K562 (cell line): Measurements from ENCODE around the gene TRPM2. TPM values are rescaled to one million over a fixed set of nuclear protein-coding genes. Genes with fewer than 3 reads are reported as not detected.

Experiments
- ATAC-seq: fragments of 200-7000 bp; cut with Tn5 transposase; 3 replicates; pipeline ENCODE4 v1.9.1; 2020; ENCODE audit warnings: moderate library complexity
- BruUV-seq: library from RNA; stranded (reverse); fragments of 400-500 nt; replicated peaks from 2 replicates; lab custom pipeline; 2021; lab: Mats Ljungman, UMichigan
- CTCF ChIA-PET: fragments of 300-600 bp; formaldehyde crosslinking; extraction: SDS; loops from one replicate; lab custom pipeline; 2021; ENCODE audit warnings: low intra/inter-chr PET ratio; lab: Yijun Ruan, JAX
- POLR2A ChIA-PET: fragments of 300-600, 350-650 bp; sonication (Branson Sonifier 250); formaldehyde crosslinking; extraction: SDS; loops from one replicate; lab custom pipeline; 2021; ENCODE audit warnings: antibody characterized with exemption, inconsistent platforms; lab: Yijun Ruan, JAX
- DNase-seq, 4 experiments: peaks; one replicate each; pipeline versions ENCODE4 v3.0.0 to v3.0.0-alpha.2; 2011 to 2018; ENCODE audit warnings: low spot score in 3 of 4, mixed read lengths in 3 of 4; ENCODE audit errors: extremely low read depth in 1 of 4
- FAIRE-seq: peaks from 2 replicates; lab custom pipeline; 2011; peaks lifted over from hg19 to GRCh38; lab: Jason Lieb, UNC
- H2AFZ ChIP-seq: 2 replicates; pipeline ENCODE4 v1.6.0; 2011; ENCODE audit warnings: low read depth, low read length, control low read depth, inconsistent platforms
- H3K27ac ChIP-seq: fragments of 200-600 bp; 3 replicates; pipeline ENCODE4 v1.8.0; 2011; ENCODE audit warnings: low read depth, mild to moderate bottlenecking, control low read depth, inconsistent platforms, low read length, moderate library complexity, mixed read lengths; ENCODE audit errors: extremely low read depth
- H3K27me3 ChIP-seq, 2 experiments: fragments of 300-600 bp in 1 of 2; 2 replicates in 1 of 2; 3 replicates in 1 of 2; pipeline versions ENCODE4 v1.6.0 to v1.8.0; 2011; ENCODE audit warnings: inconsistent platforms in 2 of 2, low read length in 2 of 2, mild to moderate bottlenecking in 1 of 2, mixed read lengths in 1 of 2, moderate library complexity in 1 of 2; ENCODE audit not compliant: control insufficient read depth in 2 of 2, insufficient read depth in 2 of 2
- H3K36me3 ChIP-seq: fragments of 300-600 bp; 3 replicates; pipeline ENCODE4 v1.8.0; 2011; ENCODE audit warnings: mild to moderate bottlenecking, low read length, inconsistent platforms; ENCODE audit not compliant: control insufficient read depth, insufficient read depth
- H3K4me1 ChIP-seq, 2 experiments: fragments of 200-600 bp in 1 of 2; replicated peaks in 1 of 2; 2 replicates in 1 of 2; 3 replicates in 1 of 2; pipeline versions ENCODE4 v1.5.1 to v1.8.0; 2011; ENCODE audit warnings: inconsistent platforms in 2 of 2, low read length in 2 of 2, mild to moderate bottlenecking in 1 of 2, mixed read lengths in 1 of 2, moderate library complexity in 1 of 2; ENCODE audit not compliant: control insufficient read depth in 2 of 2, insufficient read depth in 2 of 2
- H3K4me2 ChIP-seq: 2 replicates; pipeline ENCODE4 v1.6.1; 2011; ENCODE audit warnings: low read length, control low read depth, inconsistent platforms, mixed read lengths; ENCODE audit not compliant: insufficient read depth
- H3K4me3 ChIP-seq: fragments of 200-600 bp; sonication (generic), shearing (Covaris generic); 2 replicates; pipeline ENCODE4 v1.5.1; 2016; ENCODE audit warnings: control low read depth, inconsistent platforms
- H3K79me2 ChIP-seq: fragments of 200-600 bp; 3 replicates; pipeline ENCODE4 v1.8.0; 2011; ENCODE audit warnings: low read length, inconsistent platforms; ENCODE audit not compliant: control insufficient read depth, insufficient read depth
- H3K9ac ChIP-seq, 2 experiments: 2 replicates each; pipeline versions ENCODE4 v1.6.0 to v1.6.1; 2011; ENCODE audit warnings: low read depth in 2 of 2, low read length in 2 of 2, control low read depth in 1 of 2, inconsistent platforms in 1 of 2, mild to moderate bottlenecking in 1 of 2, mixed read lengths in 1 of 2; ENCODE audit not compliant: insufficient read depth in 1 of 2
- H3K9me1 ChIP-seq: one replicate; pipeline ENCODE4 v1.6.0; 2011; ENCODE audit warnings: inconsistent platforms, mild to moderate bottlenecking, low read length, moderate library complexity; ENCODE audit not compliant: control insufficient read depth, insufficient read depth
- H3K9me3 ChIP-seq: replicated peaks from 2 replicates; pipeline ENCODE4 v1.5.1; 2011; ENCODE audit warnings: low read depth, low read length, inconsistent platforms; ENCODE audit not compliant: control insufficient read depth, insufficient read depth
- H4K20me1 ChIP-seq: replicated peaks from 2 replicates; pipeline ENCODE4 v1.6.1; 2011; ENCODE audit warnings: low read length, inconsistent platforms, mixed read lengths; ENCODE audit not compliant: control insufficient read depth, insufficient read depth
- ARID3B ChIP-seq: fragments of 250-450 bp; sonication (Bioruptor Pico); IDR thresholded peaks from 2 replicates; pipeline ENCODE4 v1.4.0; 2020; ENCODE audit warnings: borderline replicate concordance
- CHD2 ChIP-seq: IDR thresholded peaks from 2 replicates; pipeline ENCODE4 v1.6.1; 2011; ENCODE audit warnings: low read depth, low read length
- FOXA1 ChIP-seq: fragments of 450-650 bp; IDR thresholded peaks from 2 replicates; pipeline ENCODE4 v1.6.1; 2016; ENCODE audit warnings: mild to moderate bottlenecking, borderline replicate concordance
- FOXP1 ChIP-seq: sonication (generic); formaldehyde crosslinking; IDR thresholded peaks from 2 replicates; pipeline ENCODE4 v1.8.0; 2022; ENCODE audit warnings: mild to moderate bottlenecking, missing genetic modification reagents
- GTF2E2 ChIP-seq: fragments of 200-800 bp; sonication (Bioruptor generic); IDR thresholded peaks from 2 replicates; pipeline ENCODE4 v1.6.1; 2016; ENCODE audit warnings: missing genetic modification characterization, missing compliant biosample characterization
- JUN ChIP-seq, 2 experiments: sonication (generic) in 1 of 2; formaldehyde crosslinking in 1 of 2; IDR thresholded peaks; 2 replicates each; pipeline versions ENCODE4 v1.6.1 to v1.8.0; 2012 to 2022; ENCODE audit warnings: borderline replicate concordance in 2 of 2, mild to moderate bottlenecking in 2 of 2, improper control_type of control experiment in 1 of 2, low read depth in 1 of 2, low read length in 1 of 2, missing genetic modification reagents in 1 of 2
- MTA2 ChIP-seq: fragments of 450-650 bp; IDR thresholded peaks from 2 replicates; pipeline ENCODE4 v1.6.1; 2016; ENCODE audit warnings: low read depth
- TFAP4 ChIP-seq: sonication (generic); formaldehyde crosslinking; IDR thresholded peaks from 2 replicates; pipeline ENCODE4 v1.8.0; 2022; ENCODE audit warnings: missing genetic modification reagents, mild to moderate bottlenecking, moderate library complexity, borderline replicate concordance
- TOE1 ChIP-seq, 2 experiments: fragments of 450-650 bp in 1 of 2; sonication (generic) in 1 of 2; formaldehyde crosslinking in 1 of 2; IDR thresholded peaks; 2 replicates each; pipeline versions ENCODE4 v1.7.1 to v1.8.0; 2016 to 2022; ENCODE audit warnings: borderline replicate concordance in 2 of 2, mild to moderate bottlenecking in 2 of 2, antibody characterized with exemption in 1 of 2, inconsistent platforms in 1 of 2, low read depth in 1 of 2, missing genetic modification reagents in 1 of 2, moderate library complexity in 1 of 2
- ZNF12 ChIP-seq: sonication (generic); formaldehyde crosslinking; IDR thresholded peaks from 2 replicates; pipeline ENCODE4 v1.4.0; 2020; ENCODE audit warnings: mild to moderate bottlenecking, missing genetic modification reagents
- ZNF197 ChIP-seq: fragments of 200-800 bp; sonication (Bioruptor generic); IDR thresholded peaks from 2 replicates; pipeline ENCODE4 v1.6.1; 2016; ENCODE audit warnings: low read depth, missing genetic modification characterization, missing compliant biosample characterization
- WGBS: fragments of 100-300 bp; shearing (Covaris generic); methylation state at CpG from one replicate; pipeline ENCODE4 v1.1.6; 2016; ENCODE audit warnings: low coverage, mixed read lengths; ENCODE audit not compliant: insufficient coverage; ENCODE audit errors: missing lambda C conversion rate; 5-methylcytosine and 5-hydroxymethylcytosine counted together
- in situ Hi-C: fragments of 300-500 bp; cut with MboI; formaldehyde crosslinking; loops from 4 replicates; pipeline ENCODE4 v1.15.0; 2018; ENCODE audit warnings: inconsistent platforms, mixed read lengths
- intact Hi-C: fragments of 100-400 bp; cut with micrococcal nuclease; formaldehyde crosslinking; loops from 2 replicates; pipeline ENCODE4 v1.14.2; 2022
- polyA plus RNA-seq, 8 experiments: library from polyadenylated mRNA; depleted of rRNA in 4 of 8; stranded (reverse) in 5 of 8; unstranded in 3 of 8; fragments of >200 nt; fragmentation: Nextera tagmentation in 2 of 8; fragmentation: Illumina TruSeq in 1 of 8; extraction: Ambion mirVana in 2 of 8; extraction: Trizol in 1 of 8; gene quantifications; 2 replicates each; pipeline versions ENCODE4 v1.2.1 to v1.2.3, GENCODE V29; 2011 to 2014; ENCODE audit warnings: inconsistent platforms in 1 of 8, missing spikeins in 1 of 8
- total RNA-seq, 7 experiments: library from RNA; depleted of rRNA in 6 of 7; stranded (reverse); fragments of >200 nt in 6 of 7; fragmentation: Illumina TruSeq in 2 of 7; extraction: Trizol in 2 of 7; gene quantifications; 2 replicates each; pipeline versions ENCODE4 v1.2.1 to v1.2.3, GENCODE V29; 2011 to 2021; ENCODE audit warnings: low replicate concordance in 1 of 7
- TF ChIP-seq, protein P1 (sequence below): fragments of 250-450 bp; sonication (Bioruptor Pico); IDR thresholded peaks from 2 replicates; pipeline ENCODE4 v1.9.0; 2021; ENCODE audit warnings: mild to moderate bottlenecking, inconsistent platforms
- TF ChIP-seq, protein P2 (sequence below): IDR thresholded peaks from 3 replicates; pipeline ENCODE4 v1.6.1; 2011; ENCODE audit warnings: borderline replicate concordance, mild to moderate bottlenecking; ENCODE audit not compliant: insufficient read length, insufficient read depth
- TF ChIP-seq, protein P3 (sequence below): fragments of 250-450 bp; sonication (Bioruptor Pico); IDR thresholded peaks from 2 replicates; pipeline ENCODE4 v1.4.0; 2020; ENCODE audit warnings: mild to moderate bottlenecking, moderate library complexity

TRPM2 gene
- total and polyA plus RNA-seq, 9 of the 15 experiments (the other 6 are each of a cell fraction or from before 2014, with no cell fraction given) = 0.33 to 2.1 (median 0.98) TPM; not detected in 2

DNA sequence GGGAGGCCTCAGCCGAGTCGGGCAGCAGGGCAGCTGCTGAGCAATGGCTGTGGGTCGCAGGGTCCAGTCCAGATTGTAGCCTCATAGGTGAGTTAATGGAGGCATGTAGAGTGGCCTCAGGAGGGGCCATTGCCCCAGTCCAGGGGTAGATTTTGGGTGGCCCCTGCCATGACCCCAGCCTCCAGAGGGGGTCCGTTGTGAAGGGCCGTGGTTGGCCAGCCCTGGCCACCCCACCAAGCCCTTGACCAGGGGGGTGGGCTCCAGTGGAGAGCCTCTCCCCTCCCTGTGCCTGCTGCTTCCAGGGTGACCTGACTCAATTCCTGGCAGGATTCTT, 26.1 kb downstream of the TRPM2 start:
- Histone ChIP-seq H3K36me3 (no peaks in the 10 kb centered on the region), H3K4me3 (no peak overlapping the region), H3K9me1 (no peaks in the 10 kb centered on the region), H2AFZ (no peak overlapping the region), H3K9ac (peak overlapping the region in 1 of 2 experiments; percentile 16; a peak in 1 of 4 replicates), H3K4me1 (peaks cover 0 to 3% of the 10 kb centered on the region in 2 experiments; a peak in 1 of 5 replicates), H3K4me2 (no peak overlapping the region), H3K27ac (no peak overlapping the region), H3K79me2 (no peaks in the 10 kb centered on the region), H4K20me1 (peaks cover 7% of the 10 kb centered on the region; the same call in 1 of the 2 replicates), H3K27me3 (peaks cover 55 to 66% of the 10 kb centered on the region in 2 experiments), H3K9me3 (no peaks in the 10 kb centered on the region)
- DNase-seq = no peak
- 2% methylated on average over 5 of the region's 5 CpGs for whole genome bisulfite sequencing
- BruUV-seq = no TSS peak
- TF ChIP-seq FOXA1 = no peak
- no peak for TF ChIP-seq TFAP4
- TF ChIP-seq TOE1 (IDR thresholded peaks at IDR 0.05; ENCODE audit: borderline replicate concordance) = no peak
- no peak for TF ChIP-seq TOE1 (CRISPR knock-in tag; IDR thresholded peaks at IDR 0.05; ENCODE audit: borderline replicate concordance, low read depth)
- TF ChIP-seq FOXP1 = no peak
- TF ChIP-seq ZNF12 (CRISPR knock-in tag) = no peak
- no peak for TF ChIP-seq JUN (IDR thresholded peaks at IDR 0.05; ENCODE audit: borderline replicate concordance, low read depth, low read length)
- no peak for TF ChIP-seq JUN (CRISPR knock-in tag; IDR thresholded peaks at IDR 0.05; ENCODE audit: borderline replicate concordance)
- no peak for TF ChIP-seq MTA2
- TF ChIP-seq, protein P1, sequence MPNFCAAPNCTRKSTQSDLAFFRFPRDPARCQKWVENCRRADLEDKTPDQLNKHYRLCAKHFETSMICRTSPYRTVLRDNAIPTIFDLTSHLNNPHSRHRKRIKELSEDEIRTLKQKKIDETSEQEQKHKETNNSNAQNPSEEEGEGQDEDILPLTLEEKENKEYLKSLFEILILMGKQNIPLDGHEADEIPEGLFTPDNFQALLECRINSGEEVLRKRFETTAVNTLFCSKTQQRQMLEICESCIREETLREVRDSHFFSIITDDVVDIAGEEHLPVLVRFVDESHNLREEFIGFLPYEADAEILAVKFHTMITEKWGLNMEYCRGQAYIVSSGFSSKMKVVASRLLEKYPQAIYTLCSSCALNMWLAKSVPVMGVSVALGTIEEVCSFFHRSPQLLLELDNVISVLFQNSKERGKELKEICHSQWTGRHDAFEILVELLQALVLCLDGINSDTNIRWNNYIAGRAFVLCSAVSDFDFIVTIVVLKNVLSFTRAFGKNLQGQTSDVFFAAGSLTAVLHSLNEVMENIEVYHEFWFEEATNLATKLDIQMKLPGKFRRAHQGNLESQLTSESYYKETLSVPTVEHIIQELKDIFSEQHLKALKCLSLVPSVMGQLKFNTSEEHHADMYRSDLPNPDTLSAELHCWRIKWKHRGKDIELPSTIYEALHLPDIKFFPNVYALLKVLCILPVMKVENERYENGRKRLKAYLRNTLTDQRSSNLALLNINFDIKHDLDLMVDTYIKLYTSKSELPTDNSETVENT (CRISPR knock-in tag) = no peak
- no peak for TF ChIP-seq ZNF197 (CRISPR knock-in tag)
- TF ChIP-seq ARID3B (CRISPR knock-in tag) = no peak
- TF ChIP-seq, protein P2, sequence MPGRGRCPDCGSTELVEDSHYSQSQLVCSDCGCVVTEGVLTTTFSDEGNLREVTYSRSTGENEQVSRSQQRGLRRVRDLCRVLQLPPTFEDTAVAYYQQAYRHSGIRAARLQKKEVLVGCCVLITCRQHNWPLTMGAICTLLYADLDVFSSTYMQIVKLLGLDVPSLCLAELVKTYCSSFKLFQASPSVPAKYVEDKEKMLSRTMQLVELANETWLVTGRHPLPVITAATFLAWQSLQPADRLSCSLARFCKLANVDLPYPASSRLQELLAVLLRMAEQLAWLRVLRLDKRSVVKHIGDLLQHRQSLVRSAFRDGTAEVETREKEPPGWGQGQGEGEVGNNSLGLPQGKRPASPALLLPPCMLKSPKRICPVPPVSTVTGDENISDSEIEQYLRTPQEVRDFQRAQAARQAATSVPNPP = no peak
- TF ChIP-seq, protein P3, sequence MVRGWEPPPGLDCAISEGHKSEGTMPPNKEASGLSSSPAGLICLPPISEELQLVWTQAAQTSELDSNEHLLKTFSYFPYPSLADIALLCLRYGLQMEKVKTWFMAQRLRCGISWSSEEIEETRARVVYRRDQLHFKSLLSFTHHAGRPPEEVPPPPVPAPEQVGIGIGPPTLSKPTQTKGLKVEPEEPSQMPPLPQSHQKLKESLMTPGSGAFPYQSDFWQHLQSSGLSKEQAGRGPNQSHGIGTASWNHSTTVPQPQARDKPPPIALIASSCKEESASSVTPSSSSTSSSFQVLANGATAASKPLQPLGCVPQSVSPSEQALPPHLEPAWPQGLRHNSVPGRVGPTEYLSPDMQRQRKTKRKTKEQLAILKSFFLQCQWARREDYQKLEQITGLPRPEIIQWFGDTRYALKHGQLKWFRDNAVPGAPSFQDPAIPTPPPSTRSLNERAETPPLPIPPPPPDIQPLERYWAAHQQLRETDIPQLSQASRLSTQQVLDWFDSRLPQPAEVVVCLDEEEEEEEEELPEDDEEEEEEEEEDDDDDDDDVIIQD = no peak
- no peak for TF ChIP-seq CHD2
- TF ChIP-seq GTF2E2 (tag) = no peak
- intact Hi-C loops (no loop called here), in situ Hi-C loops (no loop called here)
- no peak for FAIRE-seq
- POLR2A ChIA-PET = interaction anchor here (1.6 kb wide), 1 partner anchor 12 kb away, joined by 4 read pairs; no protein-coding TSS in a partner anchor
- CTCF ChIA-PET = no interaction called here
- ATAC-seq = no peak
